ENCODE results near the gene SCN3A. TPM values are rescaled to one million over a fixed set of nuclear protein-coding genes. Genes with fewer than 3 reads are reported as not detected.

Gene SCN3A
- total RNA-seq, 1 donor from 2014 or later, result 2.2 TPM

DNA sequence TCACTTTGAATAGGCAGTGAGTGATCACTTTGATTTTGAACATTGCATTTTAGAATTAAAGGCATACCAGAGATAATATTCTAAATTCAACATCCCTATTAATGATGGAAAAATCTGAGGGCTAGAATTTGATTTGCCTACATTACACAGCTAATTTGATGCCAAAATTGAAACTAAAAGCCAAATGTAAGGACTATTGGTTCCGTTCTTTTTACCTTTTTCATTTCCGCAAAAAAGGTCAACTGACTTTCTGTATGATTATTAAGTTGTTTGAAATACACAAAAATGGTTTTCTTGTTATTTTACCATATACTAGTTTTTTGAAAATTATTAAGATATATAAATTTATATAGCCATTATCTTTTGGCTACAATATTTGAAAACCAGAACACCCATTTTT is 117.5 kb downstream of the SCN3A start:
- ChIA-PET CTCF (no interaction called here), POLR2A (no interaction called here)
- no peak for TF ChIP-seq CTCF (IDR thresholded peaks at IDR 0.05)
- H3K9me3 Mint-ChIP-seq, result peaks cover 16% of the 10 kb centered on the region
- no peaks in the 10 kb centered on the region for H3K4me1 Mint-ChIP-seq
- no peak for DNase-seq
- H3K36me3 Mint-ChIP-seq (ENCODE audit: low read depth), result peaks cover 14% of the 10 kb centered on the region
- no peak for ATAC-seq (ENCODE audit: low read depth)
- no peak overlapping the region for H3K4me3 Mint-ChIP-seq
- no peak overlapping the region for H3K27ac Mint-ChIP-seq
- intact Hi-C loops (cut with micrococcal nuclease), result no loop called here
- no peaks in the 10 kb centered on the region for H3K27me3 Mint-ChIP-seq

DNA sequence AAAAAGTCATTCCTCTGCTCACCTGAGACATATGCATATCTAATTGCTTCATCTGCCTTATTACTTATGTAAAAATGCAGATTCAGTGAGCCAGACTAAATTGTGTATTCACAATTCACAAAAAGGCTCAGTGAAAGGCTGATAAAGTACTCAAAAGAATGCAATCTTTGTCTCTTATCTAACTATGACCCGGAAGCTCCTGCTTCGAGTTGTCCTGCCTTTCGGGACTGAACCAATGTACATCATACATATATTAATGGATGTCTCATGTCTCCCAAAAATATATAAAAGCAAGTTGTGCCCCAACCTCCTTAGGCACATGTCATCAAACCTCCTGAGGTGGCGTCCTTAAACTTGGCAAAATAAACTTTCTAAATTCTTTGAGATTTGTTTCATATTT is 120.5 kb downstream of the SCN3A start:
- peaks cover 4% of the 10 kb centered on the region for H3K36me3 Mint-ChIP-seq (ENCODE audit: low read depth)
- no peak for DNase-seq
- ChIA-PET CTCF (no interaction called here), POLR2A (no interaction called here)
- TF ChIP-seq CTCF (IDR thresholded peaks at IDR 0.05), result no peak
- peaks cover 21% of the 10 kb centered on the region for H3K9me3 Mint-ChIP-seq
- no peaks in the 10 kb centered on the region for H3K27me3 Mint-ChIP-seq
- ATAC-seq (ENCODE audit: low read depth), result no peak
- H3K4me1 Mint-ChIP-seq, result no peaks in the 10 kb centered on the region
- intact Hi-C loops (cut with micrococcal nuclease), result no loop called here
- no peak overlapping the region for H3K4me3 Mint-ChIP-seq
- no peak overlapping the region for H3K27ac Mint-ChIP-seq

DNA sequence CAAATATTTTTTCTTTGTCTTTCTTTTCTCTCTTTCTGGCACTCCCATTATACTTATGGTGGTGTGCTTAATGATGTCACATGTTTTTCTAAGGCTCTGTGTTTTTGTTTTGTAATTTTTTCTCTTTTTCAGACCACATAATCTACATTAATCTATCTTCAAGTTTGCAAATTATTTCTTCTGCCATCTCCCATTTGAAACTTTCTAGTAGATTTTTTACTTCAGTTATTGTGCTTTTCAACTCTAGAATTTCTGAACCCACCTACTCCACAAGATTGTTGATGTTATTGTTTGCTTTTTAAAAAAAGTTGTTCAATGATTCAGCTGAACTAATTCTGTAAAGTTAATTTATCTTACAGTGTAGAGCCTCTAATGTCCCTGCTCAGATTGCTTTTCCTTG is 121.4 kb downstream of the SCN3A start:
- ATAC-seq (ENCODE audit: low read depth) (no peak), DNase-seq (no peak)
- H3K9me3 Mint-ChIP-seq, result peaks cover 21% of the 10 kb centered on the region
- TF ChIP-seq CTCF (IDR thresholded peaks at IDR 0.05), result no peak
- no peak overlapping the region for H3K27ac Mint-ChIP-seq
- intact Hi-C loops (cut with micrococcal nuclease), result no loop called here
- H3K4me1 Mint-ChIP-seq, result no peaks in the 10 kb centered on the region
- ChIA-PET POLR2A (no interaction called here), CTCF (no interaction called here)
- no peaks in the 10 kb centered on the region for H3K27me3 Mint-ChIP-seq
- H3K36me3 Mint-ChIP-seq (ENCODE audit: low read depth), result peaks cover 4% of the 10 kb centered on the region
- H3K4me3 Mint-ChIP-seq, result no peak overlapping the region

- intact Hi-C loops (cut with micrococcal nuclease), result no loop called here
- no peak overlapping the region for H3K27ac Mint-ChIP-seq
- H3K9me3 Mint-ChIP-seq, result peaks cover 21% of the 10 kb centered on the region
- ATAC-seq (ENCODE audit: low read depth) (no peak), DNase-seq (no peak)
- no peak for TF ChIP-seq CTCF (IDR thresholded peaks at IDR 0.05)
- no peaks in the 10 kb centered on the region for H3K27me3 Mint-ChIP-seq
- ChIA-PET POLR2A (no interaction called here), CTCF (no interaction called here)
- no peaks in the 10 kb centered on the region for H3K4me1 Mint-ChIP-seq
- H3K36me3 Mint-ChIP-seq (ENCODE audit: low read depth), result peaks cover 4% of the 10 kb centered on the region
- no peak overlapping the region for H3K4me3 Mint-ChIP-seq
These were observed 122.6 kb downstream of the SCN3A start for GRCh38 chr2:165081276-165081675.

- no peak overlapping the region for H3K4me3 Mint-ChIP-seq
- no peaks in the 10 kb centered on the region for H3K4me1 Mint-ChIP-seq
- peaks cover 5% of the 10 kb centered on the region for H3K36me3 Mint-ChIP-seq (ENCODE audit: low read depth)
- POLR2A ChIA-PET, result no interaction called here
- no peak overlapping the region for H3K27ac Mint-ChIP-seq
- peaks cover 25% of the 10 kb centered on the region for H3K9me3 Mint-ChIP-seq
- no peaks in the 10 kb centered on the region for H3K27me3 Mint-ChIP-seq
- no peak for DNase-seq
- TF ChIP-seq CTCF (IDR thresholded peaks at IDR 0.05), result no peak
- intact Hi-C loops (cut with micrococcal nuclease), result no loop called here
- ATAC-seq (ENCODE audit: low read depth), result no peak
- CTCF ChIA-PET, result no interaction called here
These were observed 124.4 kb downstream of the SCN3A start for GRCh38 chr2:165079432-165079831.

All from activated B cell treated with CpG ODN at 0.5 μM for 24 hours (primary cell).